Lower lobe of right lung (tissue), 2 donors: ENCODE results near the gene SLC40A1. TPM values are rescaled to one million over a fixed set of nuclear protein-coding genes. Genes with fewer than 3 reads are reported as not detected.

Experiments used
- ATAC-seq, 2 donors: fragments of 200-7000 bp; cut with Tn5 transposase; one replicate each; pipeline ENCODE4 v1.9.1; 2020 to 2022; ENCODE audit warnings: mild to moderate bottlenecking in 2 of 2, moderate library complexity in 2 of 2
- DNase-seq: peaks from one replicate; pipeline ENCODE4 v3.0.0-alpha.2; 2020
- H3K27ac ChIP-seq: fragments of 200-600 bp; one replicate; pipeline ENCODE4 v1.8.0; 2022
- H3K27me3 ChIP-seq: fragments of 200-600 bp; one replicate; pipeline ENCODE4 v1.8.0; 2022; ENCODE audit warnings: low read depth
- H3K36me3 ChIP-seq: fragments of 200-600 bp; one replicate; pipeline ENCODE4 v1.8.0; 2022; ENCODE audit warnings: mild to moderate bottlenecking
- H3K4me1 ChIP-seq: fragments of 200-600 bp; one replicate; pipeline ENCODE4 v1.8.0; 2022
- H3K4me3 ChIP-seq: fragments of 200-600 bp; one replicate; pipeline ENCODE4 v1.8.0; 2022; ENCODE audit warnings: mild to moderate bottlenecking
- H3K9me3 ChIP-seq: fragments of 200-600 bp; one replicate; pipeline ENCODE4 v1.8.0; 2022
- CTCF ChIP-seq: fragments of 200-600 bp; IDR thresholded peaks from one replicate; pipeline ENCODE4 v1.8.0; 2022; ENCODE audit warnings: antibody characterized with exemption, mild to moderate bottlenecking
- intact Hi-C: fragments of 100-400 bp; cut with DNase I; formaldehyde crosslinking; loops from one replicate; pipeline ENCODE4 v1.11.0; 2022
- total RNA-seq: library from RNA; stranded (reverse); fragmentation: NEBNext Ultra II Directional; extraction: Animal tissue kit (Norgen Biotek cat#: 25700); gene quantifications from one replicate; pipeline ENCODE4 v1.2.1, GENCODE V29; 2021
- donor health status: DM: no; HTN: yes; CAD: no; lungs with severe emphysema.

The SLC40A1 gene
- total RNA-seq, 1 donor from 2014 or later, result 135 TPM

GRCh38 chr2:189527812-189528592 lies 52.6 kb downstream of the SLC40A1 start:
- Histone ChIP-seq H3K36me3 (no peaks in the 10 kb centered on the region), H3K4me3 (no peak overlapping the region), H3K4me1 (peaks cover under 1% of the 10 kb centered on the region), H3K27me3 (no peaks in the 10 kb centered on the region), H3K27ac (no peak overlapping the region), H3K9me3 (no peaks in the 10 kb centered on the region)
- intact Hi-C loops, result no loop called here
- DNase-seq, result no peak
- no peak for ATAC-seq
- no peak for TF ChIP-seq CTCF

GRCh38 chr2:189527041-189527750 lies 53.4 kb downstream of the SLC40A1 start:
- Histone ChIP-seq H3K27me3 (no peaks in the 10 kb centered on the region), H3K4me1 (peaks cover 7% of the 10 kb centered on the region), H3K9me3 (no peaks in the 10 kb centered on the region), H3K4me3 (no peak overlapping the region), H3K27ac (no peak overlapping the region), H3K36me3 (no peaks in the 10 kb centered on the region)
- no peak for DNase-seq
- TF ChIP-seq CTCF, result no peak
- no peak for ATAC-seq
- intact Hi-C loops, result no loop called here

- Histone ChIP-seq H3K27ac (no peak overlapping the region), H3K4me3 (no peak overlapping the region), H3K27me3 (no peaks in the 10 kb centered on the region), H3K4me1 (peaks cover 17% of the 10 kb centered on the region), H3K36me3 (no peaks in the 10 kb centered on the region), H3K9me3 (no peaks in the 10 kb centered on the region)
- ATAC-seq (no peak), DNase-seq (no peak)
- no peak for TF ChIP-seq CTCF
- intact Hi-C loops, result no loop called here
Measured at GRCh38 chr2:189526241-189526640, 54.3 kb downstream of the SLC40A1 start.

GRCh38 chr2:189524746-189525145 lies 55.8 kb downstream of the SLC40A1 start:
- intact Hi-C loops, result no loop called here
- DNase-seq, result no peak
- H3K4me1 ChIP-seq, result peaks cover 18% of the 10 kb centered on the region
- H3K9me3 ChIP-seq, result no peaks in the 10 kb centered on the region
- ATAC-seq, result no peak
- H3K27me3 ChIP-seq, result no peaks in the 10 kb centered on the region
- H3K27ac ChIP-seq, result no peak overlapping the region
- H3K4me3 ChIP-seq, result no peak overlapping the region
- no peak for TF ChIP-seq CTCF
- H3K36me3 ChIP-seq, result no peaks in the 10 kb centered on the region

GRCh38 chr2:189522435-189523151 lies 58.0 kb downstream of the SLC40A1 start:
- intact Hi-C loops, result no loop called here
- TF ChIP-seq CTCF, result no peak
- H3K36me3 ChIP-seq, result no peaks in the 10 kb centered on the region
- H3K9me3 ChIP-seq, result no peaks in the 10 kb centered on the region
- H3K27ac ChIP-seq, result peak overlapping the region; percentile 18
- peaks cover 18% of the 10 kb centered on the region for H3K4me1 ChIP-seq
- no peaks in the 10 kb centered on the region for H3K27me3 ChIP-seq
- no peak for ATAC-seq
- no peak overlapping the region for H3K4me3 ChIP-seq
- DNase-seq, result no peak
